ENCODE results near the gene RFC2. TPM values are rescaled to one million over a fixed set of nuclear protein-coding genes. Genes with fewer than 3 reads are reported as not detected.
"Not testable (repeated sequence)": the region's sequence is repeated elsewhere in the genome, so short reads cannot be mapped to it uniquely, and the experiment has no call there.

RFC2 gene
- total and polyA plus RNA-seq, 4 experiments from 2014 or later, result 15.7 to 32.3 (median 19.2) TPM

DNA sequence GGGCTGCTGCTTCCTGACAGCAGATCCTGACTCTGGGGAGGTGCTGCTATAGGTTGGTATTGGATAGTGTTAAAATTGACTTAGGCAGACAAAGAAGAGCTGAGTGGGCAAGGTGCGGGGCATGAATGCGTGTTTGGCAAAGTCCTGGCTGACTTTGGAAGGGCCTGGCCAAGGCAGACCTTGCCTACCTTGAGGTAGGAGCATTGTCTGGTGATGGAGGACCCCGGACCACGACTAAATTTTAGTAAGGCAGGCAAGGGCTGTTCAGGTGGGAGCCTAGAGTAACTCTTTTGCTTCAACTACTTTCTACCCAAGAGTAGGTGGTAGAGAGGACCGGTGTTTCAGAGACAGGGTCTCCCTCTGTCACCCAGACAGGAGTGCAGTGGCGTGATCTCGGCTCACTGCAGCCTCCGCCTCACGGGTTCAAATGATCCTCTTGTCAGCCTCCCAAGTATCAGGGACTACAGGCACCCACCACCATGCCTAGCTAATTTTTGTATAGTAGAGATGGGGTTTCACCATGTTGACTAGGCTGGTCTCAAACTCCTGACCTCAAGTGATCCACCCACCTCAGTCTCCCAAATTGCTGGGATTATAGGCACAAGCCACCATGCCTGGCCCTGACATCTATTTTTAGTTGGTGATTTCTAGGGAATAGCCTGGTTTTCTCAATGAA, 56.6 kb downstream of the RFC2 start:
- no peak for DNase-seq
- no peaks in the 10 kb centered on the region for H3K27me3 Mint-ChIP-seq
- Histone ChIP-seq H3K36me3 (ENCODE audit: insufficient read depth, low read length) (peaks cover 34% of the 10 kb centered on the region), H3K9me3 (ENCODE audit: control insufficient read depth in 1 of 2, low read length in 2 of 2) (no peaks in the 10 kb centered on the region), H3K4me3 (ENCODE audit: low read length in 2 of 2) (no peak overlapping the region), H3K27me3 (ENCODE audit: insufficient read depth, low read length) (no peaks in the 10 kb centered on the region), H3K4me1 (ENCODE audit: insufficient read depth, low read length) (no peaks in the 10 kb centered on the region), H3K27ac (ENCODE audit: low read depth, low read length) (no peak overlapping the region)
- H3K36me3 Mint-ChIP-seq, result peaks cover 29 to 45% of the 10 kb centered on the region in 2 donors
- H3K4me3 Mint-ChIP-seq, result no peak overlapping the region
- H3K9me3 Mint-ChIP-seq, result peaks cover 0 to 3% (median 0%) of the 10 kb centered on the region in 8 donors
- POLR2A ChIA-PET (ENCODE audit: partially characterized antibody), result interaction anchor here (0.6 to 2.1 kb wide), 2 partner anchors 23 to 204 kb away, joined by 4 to 6 read pairs; no protein-coding TSS in a partner anchor
- intact Hi-C loops (cut with micrococcal nuclease), result no loop called here
- CTCF ChIA-PET (ENCODE audit: partially characterized antibody), result interaction anchor here (1.8 kb wide), 1 partner anchor 171 kb away, joined by 5 read pairs; no protein-coding TSS in a partner anchor
- H3K4me1 Mint-ChIP-seq, result peaks cover 0 to 2% (median under 1%) of the 10 kb centered on the region in 4 donors
- H3K27ac Mint-ChIP-seq, result peak overlapping the region in 2 of 7 donors; percentile 7 to 69

DNA sequence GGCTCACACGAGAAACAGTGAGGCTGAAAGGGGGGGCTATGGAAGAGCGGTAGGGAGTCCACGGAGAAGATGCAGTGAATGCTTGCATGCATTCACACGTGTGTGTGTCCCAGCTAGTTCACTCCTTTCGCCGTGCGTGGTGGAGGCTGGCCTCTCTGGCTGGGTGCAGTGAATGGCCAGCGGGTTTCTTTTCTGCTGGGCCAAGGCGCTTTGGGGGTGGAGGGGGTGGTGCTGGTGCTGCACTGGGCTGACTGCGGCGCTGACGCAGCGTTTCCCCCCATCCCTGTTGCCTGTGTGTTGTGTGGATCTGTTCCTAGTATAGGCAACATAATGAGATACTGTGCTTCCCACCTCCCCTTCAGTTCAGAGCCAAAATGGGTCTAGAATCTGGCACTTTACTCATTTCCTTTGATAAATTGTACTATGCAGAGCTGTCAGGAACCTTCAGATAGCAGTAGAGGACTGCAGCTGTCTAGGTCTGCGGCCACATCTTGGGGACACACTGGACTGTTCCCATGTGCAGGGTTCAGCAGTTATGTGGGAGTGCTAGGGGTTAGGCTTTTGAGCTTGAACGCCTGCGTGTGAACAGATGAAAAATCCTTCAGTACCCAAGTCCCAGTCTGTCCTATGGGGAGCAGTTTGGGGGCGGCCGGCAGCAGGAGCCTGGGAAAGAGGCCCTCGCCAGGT, 58.1 kb downstream of the RFC2 start:
- H3K4me3 ChIP-seq (ENCODE audit: low read length in 2 of 2); H3K27me3 ChIP-seq (ENCODE audit: insufficient read depth, low read length); H3K27ac ChIP-seq (ENCODE audit: low read depth, low read length); H3K4me3 Mint-ChIP-seq; POLR2A ChIA-PET (ENCODE audit: partially characterized antibody); H3K9me3 Mint-ChIP-seq; H3K9me3 ChIP-seq (ENCODE audit: control insufficient read depth in 1 of 2, low read length in 2 of 2); intact Hi-C loops (cut with micrococcal nuclease); DNase-seq; H3K4me1 ChIP-seq (ENCODE audit: insufficient read depth, low read length); H3K4me1 Mint-ChIP-seq; CTCF ChIA-PET (ENCODE audit: partially characterized antibody); H3K27me3 Mint-ChIP-seq: not testable (repeated sequence)
- peak overlapping the region in 1 of 7 donors; percentile 8 for H3K27ac Mint-ChIP-seq
- H3K36me3 Mint-ChIP-seq, result peaks cover 32 to 56% of the 10 kb centered on the region in 2 donors
- peaks cover 45% of the 10 kb centered on the region for H3K36me3 ChIP-seq (ENCODE audit: insufficient read depth, low read length)

DNA sequence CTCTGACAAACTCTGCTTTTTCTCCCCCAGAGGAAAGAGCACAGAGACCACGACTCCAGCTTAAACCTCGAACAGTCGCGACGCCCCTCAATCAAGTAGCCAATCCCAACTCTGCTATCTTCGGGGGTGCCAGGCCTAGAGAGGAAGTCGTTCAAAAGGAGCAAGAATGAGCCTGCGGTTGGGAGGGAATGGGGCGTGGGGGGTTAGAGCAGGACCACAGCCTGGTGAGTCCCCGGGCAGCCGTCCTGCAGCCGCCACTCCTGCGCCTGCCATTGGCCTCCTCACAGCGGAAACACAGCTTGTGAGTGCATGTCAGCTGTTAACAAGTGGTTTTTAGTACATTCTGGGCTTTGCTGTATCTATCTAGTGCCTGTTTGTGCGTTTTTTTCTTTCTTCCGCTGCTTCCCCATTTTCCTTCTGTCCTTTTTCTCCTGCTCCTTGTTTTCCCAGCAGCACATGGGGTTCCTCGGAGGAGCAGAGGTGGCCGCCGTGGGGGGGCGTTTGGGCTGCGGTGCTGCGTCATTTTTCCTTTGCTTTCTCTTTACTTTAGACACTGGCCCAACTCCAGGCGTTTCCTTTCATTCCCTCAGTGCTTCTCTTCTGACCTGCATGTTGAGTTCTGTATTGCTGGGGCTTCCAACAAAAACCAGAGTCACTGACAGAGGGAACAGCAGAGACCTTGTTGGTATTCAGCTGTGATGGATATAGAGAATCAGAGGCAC, 58.9 kb downstream of the RFC2 start:
- H3K4me3 Mint-ChIP-seq; H3K27ac ChIP-seq (ENCODE audit: low read depth, low read length); CTCF ChIA-PET (ENCODE audit: partially characterized antibody); H3K27me3 Mint-ChIP-seq; DNase-seq; H3K4me1 ChIP-seq (ENCODE audit: insufficient read depth, low read length); intact Hi-C loops (cut with micrococcal nuclease); H3K4me1 Mint-ChIP-seq; H3K4me3 ChIP-seq (ENCODE audit: low read length in 2 of 2); H3K9me3 Mint-ChIP-seq; H3K9me3 ChIP-seq (ENCODE audit: control insufficient read depth in 1 of 2, low read length in 2 of 2); H3K27me3 ChIP-seq (ENCODE audit: insufficient read depth, low read length); POLR2A ChIA-PET (ENCODE audit: partially characterized antibody): not testable (repeated sequence)
- H3K36me3 ChIP-seq (ENCODE audit: insufficient read depth, low read length), result peaks cover 52% of the 10 kb centered on the region
- Mint-ChIP-seq H3K27ac (peak overlapping the region in 2 of 7 donors; percentile 64 to 79), H3K36me3 (peaks cover 36 to 63% of the 10 kb centered on the region in 2 donors)

GRCh38 chr7:74194686-74195085, 59.5 kb downstream of the RFC2 start:
- Mint-ChIP-seq H3K36me3 (peaks cover 42 to 69% of the 10 kb centered on the region in 2 donors), H3K9me3 (peaks cover 0 to 3% (median 0%) of the 10 kb centered on the region in 8 donors), H3K4me1 (no peaks in the 10 kb centered on the region), H3K27me3 (no peaks in the 10 kb centered on the region), H3K27ac (peak overlapping the region in 1 of 7 donors; percentile 59), H3K4me3 (no peak overlapping the region)
- ChIA-PET POLR2A (ENCODE audit: partially characterized antibody) (no interaction called here), CTCF (ENCODE audit: partially characterized antibody) (interaction anchor here (2.1 kb wide), 1 partner anchor 12 kb away, joined by 12 read pairs; no protein-coding TSS in a partner anchor)
- intact Hi-C loops (cut with micrococcal nuclease), result no loop called here
- Histone ChIP-seq H3K27me3 (ENCODE audit: insufficient read depth, low read length) (no peaks in the 10 kb centered on the region), H3K9me3 (ENCODE audit: control insufficient read depth in 1 of 2, low read length in 2 of 2) (no peaks in the 10 kb centered on the region), H3K4me1 (ENCODE audit: insufficient read depth, low read length) (no peaks in the 10 kb centered on the region), H3K4me3 (ENCODE audit: low read length in 2 of 2) (no peak overlapping the region), H3K36me3 (ENCODE audit: insufficient read depth, low read length) (peaks cover 58% of the 10 kb centered on the region), H3K27ac (ENCODE audit: low read depth, low read length) (no peak overlapping the region)
- no peak for DNase-seq

GRCh38 chr7:74193913-74194312, 60.3 kb downstream of the RFC2 start:
- H3K27me3 Mint-ChIP-seq, result no peaks in the 10 kb centered on the region
- POLR2A ChIA-PET (ENCODE audit: partially characterized antibody), result no interaction called here
- DNase-seq, result no peak
- H3K27ac Mint-ChIP-seq, result peak overlapping the region in 2 of 7 donors; percentile 56 to 63
- Histone ChIP-seq H3K4me3 (ENCODE audit: low read length in 2 of 2) (no peak overlapping the region), H3K4me1 (ENCODE audit: insufficient read depth, low read length) (no peaks in the 10 kb centered on the region), H3K9me3 (ENCODE audit: control insufficient read depth in 1 of 2, low read length in 2 of 2) (no peaks in the 10 kb centered on the region), H3K27ac (ENCODE audit: low read depth, low read length) (no peak overlapping the region), H3K36me3 (ENCODE audit: insufficient read depth, low read length) (peaks cover 66% of the 10 kb centered on the region), H3K27me3 (ENCODE audit: insufficient read depth, low read length) (no peaks in the 10 kb centered on the region)
- H3K9me3 Mint-ChIP-seq, result peaks cover 0 to 5% (median 0%) of the 10 kb centered on the region in 8 donors
- peaks cover 50 to 77% of the 10 kb centered on the region in 2 donors for H3K36me3 Mint-ChIP-seq
- CTCF ChIA-PET (ENCODE audit: partially characterized antibody), result interaction anchor here (1.2 to 2.2 kb wide), 6 partner anchors 9 to 207 kb away, joined by 3 to 12 read pairs (median 5); no protein-coding TSS in a partner anchor
- no peak overlapping the region for H3K4me3 Mint-ChIP-seq
- intact Hi-C loops (cut with micrococcal nuclease), result no loop called here
- no peaks in the 10 kb centered on the region for H3K4me1 Mint-ChIP-seq

GRCh38 chr7:74193054-74193453, 61.1 kb downstream of the RFC2 start:
- peaks cover 59 to 85% of the 10 kb centered on the region in 2 donors for H3K36me3 Mint-ChIP-seq
- ChIA-PET CTCF (ENCODE audit: partially characterized antibody) (interaction anchor here (1.2 to 2.2 kb wide), 7 partner anchors 8 to 208 kb away, joined by 3 to 12 read pairs (median 5); no protein-coding TSS in a partner anchor), POLR2A (ENCODE audit: partially characterized antibody) (no interaction called here)
- H3K27me3 Mint-ChIP-seq, result no peaks in the 10 kb centered on the region
- H3K9me3 Mint-ChIP-seq, result peaks cover 0 to 6% (median 0%) of the 10 kb centered on the region in 8 donors
- intact Hi-C loops (cut with micrococcal nuclease), result no loop called here
- no peak for DNase-seq
- Histone ChIP-seq H3K27ac (ENCODE audit: low read depth, low read length) (no peak overlapping the region), H3K4me3 (ENCODE audit: low read length in 2 of 2) (no peak overlapping the region), H3K9me3 (ENCODE audit: control insufficient read depth in 1 of 2, low read length in 2 of 2) (no peaks in the 10 kb centered on the region), H3K4me1 (ENCODE audit: insufficient read depth, low read length) (no peaks in the 10 kb centered on the region), H3K36me3 (ENCODE audit: insufficient read depth, low read length) (peaks cover 74% of the 10 kb centered on the region), H3K27me3 (ENCODE audit: insufficient read depth, low read length) (no peaks in the 10 kb centered on the region)
- peaks cover under 1 to 6% (median 3%) of the 10 kb centered on the region in 4 donors for H3K4me1 Mint-ChIP-seq
- peak overlapping the region in 2 of 7 donors; percentile 14 to 63 for H3K27ac Mint-ChIP-seq
- no peak overlapping the region for H3K4me3 Mint-ChIP-seq

DNA sequence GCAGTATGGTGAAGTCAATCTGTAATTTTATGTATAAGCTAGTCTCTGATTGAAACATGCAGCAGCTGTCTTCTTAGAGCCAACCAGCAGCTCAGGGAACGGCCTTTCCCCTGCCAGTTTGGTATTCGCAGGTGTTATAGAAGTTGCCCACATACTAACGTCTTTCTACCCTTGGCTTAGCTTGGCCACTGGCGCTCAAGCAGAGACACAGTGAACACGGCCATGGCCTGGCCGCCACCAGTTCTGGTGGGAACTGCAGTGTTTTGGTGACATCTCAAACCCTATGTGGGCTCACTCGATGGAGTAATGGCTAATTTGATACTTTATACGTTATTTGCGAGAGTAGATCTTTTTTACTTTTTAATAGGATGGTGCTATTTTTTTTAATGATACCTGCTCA, 63.0 kb downstream of the RFC2 start:
- Histone ChIP-seq H3K27ac (ENCODE audit: low read depth, low read length) (no peak overlapping the region), H3K4me3 (ENCODE audit: low read length in 2 of 2) (no peak overlapping the region), H3K27me3 (ENCODE audit: insufficient read depth, low read length) (no peaks in the 10 kb centered on the region), H3K36me3 (ENCODE audit: insufficient read depth, low read length) (peaks cover 78% of the 10 kb centered on the region), H3K9me3 (ENCODE audit: control insufficient read depth in 1 of 2, low read length in 2 of 2) (no peaks in the 10 kb centered on the region), H3K4me1 (ENCODE audit: insufficient read depth, low read length) (peaks cover 10% of the 10 kb centered on the region)
- Mint-ChIP-seq H3K9me3 (peaks cover 0 to 10% (median 0%) of the 10 kb centered on the region in 8 donors), H3K27me3 (no peaks in the 10 kb centered on the region), H3K4me3 (no peak overlapping the region), H3K4me1 (peaks cover 12 to 24% (median 17%) of the 10 kb centered on the region in 4 donors), H3K36me3 (peaks cover 61 to 89% of the 10 kb centered on the region in 2 donors), H3K27ac (peak overlapping the region in 1 of 7 donors; percentile 53)
- ChIA-PET POLR2A (ENCODE audit: partially characterized antibody) (no interaction called here), CTCF (ENCODE audit: partially characterized antibody) (interaction anchor here (0.5 to 1.6 kb wide), 4 partner anchors 15 to 857 kb away, joined by 5 to 7 read pairs (median 6); no protein-coding TSS in a partner anchor)
- intact Hi-C loops (cut with micrococcal nuclease), result no loop called here
- no peak for DNase-seq

Data from CD4-positive, alpha-beta memory T cell (primary cell).